DMS114 treated with DMSO at 0.1 percent for 48 hours (cell line): Measurements from ENCODE around the gene MYDGF.
"Not testable (repeated sequence)": the region's sequence is repeated elsewhere in the genome, so short reads cannot be mapped to it uniquely, and the experiment has no call there.

Source experiments
- DNase-seq: peaks from one replicate; lab custom pipeline; 2025; ENCODE audit not compliant: unreplicated experiment; lab: John Stamatoyannopoulos, UW

Gene MYDGF

DNA sequence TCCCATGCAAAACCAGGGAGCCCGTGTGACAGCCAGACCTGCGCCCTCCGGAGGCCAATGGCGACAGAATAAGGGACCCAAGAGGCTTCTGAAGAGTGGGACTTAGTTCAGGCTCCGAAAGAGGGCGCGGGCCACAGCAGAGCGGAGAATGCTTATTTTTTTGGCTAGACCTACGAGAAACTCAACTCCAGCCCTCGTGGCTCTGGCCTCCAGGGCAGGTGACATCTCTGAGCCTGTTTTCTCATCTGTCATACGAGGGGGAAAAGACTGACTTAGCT, 30.5 kb upstream of the MYDGF start:
- no peak for DNase-seq

DNA sequence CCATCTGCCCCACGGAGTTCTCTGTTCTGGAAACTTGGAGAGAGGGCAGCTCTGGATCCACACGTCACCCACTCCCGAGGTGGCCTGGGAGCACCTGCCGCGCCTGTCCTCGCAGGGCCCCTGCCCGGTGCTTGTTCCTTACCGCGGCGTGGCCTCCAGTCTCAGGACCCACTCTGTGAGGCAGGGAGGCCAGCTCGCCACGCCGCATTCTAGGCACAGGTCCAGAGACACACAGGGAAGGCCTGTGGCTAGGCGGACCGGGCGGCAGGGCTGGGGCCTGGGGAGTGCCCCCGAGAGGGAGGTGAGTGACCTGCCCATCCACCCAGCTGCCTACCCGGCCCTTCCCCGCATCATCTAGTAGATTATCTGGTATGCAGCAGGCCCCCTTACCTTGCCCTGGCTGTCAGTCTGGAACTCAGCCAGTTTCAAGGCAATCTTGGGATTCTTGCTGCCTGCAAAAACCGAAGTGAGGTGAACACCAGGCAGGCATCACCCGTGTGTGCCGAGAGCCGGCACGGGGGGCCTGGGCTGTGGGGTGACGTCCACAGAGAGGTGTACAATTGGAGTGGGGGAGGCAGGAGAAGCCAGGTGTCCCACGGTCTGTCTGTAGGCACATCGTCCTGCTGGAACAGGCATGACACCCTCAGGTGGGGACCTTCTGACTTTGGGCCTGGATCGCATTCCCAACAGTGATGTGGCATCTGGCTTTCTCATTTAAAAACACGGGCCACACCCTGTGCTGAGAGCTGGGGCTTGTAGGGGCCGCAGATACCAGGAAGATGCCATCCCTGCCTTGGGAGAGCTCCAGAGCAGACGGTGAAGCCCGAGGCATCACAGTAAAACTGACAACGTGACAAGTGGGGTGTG, 29.9 kb upstream of the MYDGF start:
- DNase-seq, result no peak

DNA sequence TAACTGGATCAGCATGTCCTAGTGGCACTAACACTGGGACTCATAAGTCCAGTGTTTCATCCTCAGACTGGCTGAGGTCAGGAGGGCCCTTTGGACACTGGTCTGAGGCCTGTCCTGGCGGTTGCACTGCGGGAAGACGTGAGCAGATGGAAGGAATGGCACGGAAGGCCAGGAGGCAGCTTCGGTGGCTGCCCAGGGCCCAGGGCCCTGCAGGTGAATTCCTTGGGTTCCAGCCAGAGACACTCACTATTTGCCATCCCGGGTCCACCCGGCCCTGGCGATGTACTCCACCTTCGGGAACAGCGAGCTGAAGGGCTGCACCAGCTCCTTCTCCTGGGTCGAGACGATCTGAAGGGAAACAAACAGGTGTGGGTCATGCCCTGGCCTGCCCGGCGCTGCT, 27.2 kb upstream of the MYDGF start:
- DNase-seq, result no peak

DNA sequence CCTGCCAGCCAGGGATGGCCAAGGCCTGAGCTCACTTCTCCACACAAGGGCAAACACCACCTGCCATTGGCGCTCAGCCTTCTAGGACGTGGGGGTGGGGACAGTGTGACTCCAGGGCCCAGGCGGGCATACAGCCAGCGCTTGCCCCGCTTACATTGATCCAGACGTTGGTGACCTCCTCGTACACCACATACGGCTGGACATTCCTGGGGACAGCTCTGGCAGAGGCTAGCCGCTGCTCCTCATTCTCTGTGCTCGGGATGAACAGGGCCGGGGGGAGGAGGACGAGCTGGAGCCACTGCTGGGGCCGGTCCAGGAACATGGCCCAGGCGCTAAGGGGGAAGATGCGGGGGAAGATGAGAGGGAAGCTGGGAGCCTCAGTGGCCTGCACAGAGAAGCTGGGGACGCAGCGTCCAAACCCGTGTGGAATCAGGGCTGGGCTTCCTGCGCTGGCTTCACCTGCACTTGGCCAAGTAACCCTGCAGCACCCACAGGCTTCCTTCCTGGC, 25.1 kb upstream of the MYDGF start:
- no peak for DNase-seq

DNA sequence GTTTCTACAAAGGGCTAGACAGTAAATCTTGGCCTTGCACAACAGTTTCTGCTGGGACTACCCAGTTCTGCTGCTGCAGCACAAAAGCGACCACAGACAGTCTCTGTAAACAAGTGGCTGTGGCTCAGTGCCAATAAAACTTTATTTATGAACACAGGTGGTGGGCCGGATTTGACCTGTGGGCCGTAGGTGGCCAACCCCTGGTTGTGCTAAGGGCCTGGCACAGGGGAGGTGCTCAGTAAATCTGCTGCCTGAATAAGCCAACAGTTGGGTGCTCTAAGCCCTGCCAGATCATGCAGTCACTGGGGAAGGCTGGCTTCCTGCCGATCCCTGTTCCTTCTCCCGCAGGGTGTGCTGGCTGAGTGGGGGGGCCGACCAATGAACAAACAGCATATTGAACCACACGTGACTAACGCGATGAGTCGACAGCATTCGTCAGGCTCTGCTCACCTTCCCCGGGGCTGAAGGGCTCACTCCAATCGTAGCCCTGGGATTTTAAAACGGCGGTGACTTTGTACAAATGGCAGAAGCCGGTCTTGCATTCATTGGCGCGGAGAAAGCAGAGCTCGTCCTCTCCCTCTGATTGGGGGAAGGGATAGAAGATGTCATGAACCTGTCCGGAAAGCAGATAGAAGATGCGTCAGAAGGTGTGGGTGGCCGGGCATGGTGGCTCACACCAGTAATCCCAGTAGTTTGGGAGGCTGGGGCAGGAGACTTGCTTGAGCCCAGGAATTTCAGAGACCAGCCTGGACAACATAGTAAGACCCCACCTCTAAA, 24.3 kb upstream of the MYDGF start:
- DNase-seq, result no peak

DNA sequence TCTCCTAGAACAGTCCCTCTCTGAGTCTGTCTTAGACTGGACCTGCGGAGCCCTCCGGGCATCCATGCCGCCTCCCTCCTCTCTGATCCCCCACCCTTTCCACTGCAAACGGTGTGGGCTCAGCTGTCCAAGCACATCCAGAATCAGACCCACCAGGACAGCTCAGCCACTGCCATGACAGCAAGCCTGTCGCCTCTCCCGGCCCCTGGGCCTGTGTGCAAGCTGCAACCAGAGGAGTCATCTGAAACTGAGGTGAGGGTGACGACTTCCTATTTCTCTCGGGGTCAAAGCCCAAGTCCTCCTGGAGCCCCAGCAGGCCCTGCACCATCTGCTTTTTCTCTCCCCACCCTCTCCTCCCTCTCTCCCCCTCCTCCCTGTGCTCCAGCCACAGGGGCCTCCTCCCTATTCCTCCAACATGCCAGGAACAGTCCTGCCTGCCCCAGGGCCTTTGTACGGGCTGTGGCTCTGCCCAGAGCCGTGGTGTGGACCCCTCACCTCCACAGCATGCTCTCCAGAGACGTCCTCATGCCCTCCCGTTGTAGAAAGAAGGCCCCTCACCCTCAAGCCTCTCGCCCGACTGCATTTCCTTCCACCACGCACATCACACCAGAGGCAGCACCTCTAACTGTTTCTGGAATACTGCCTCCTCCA, 23.5 kb upstream of the MYDGF start:
- no peak for DNase-seq

DNA sequence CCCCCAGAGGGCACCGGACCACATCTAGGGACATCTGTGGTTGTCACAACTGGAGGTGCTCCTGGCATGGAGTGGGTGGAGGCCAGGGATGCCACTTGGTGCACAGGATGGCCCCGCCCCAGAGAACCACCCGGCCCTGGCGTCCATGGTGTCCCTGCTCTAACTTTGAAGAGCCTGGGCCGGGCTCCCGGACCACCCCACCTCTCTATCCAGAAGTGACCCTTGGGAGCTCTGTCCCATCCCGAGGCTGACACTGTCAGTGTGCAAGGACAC, 22.9 kb upstream of the MYDGF start:
- DNase-seq, result no peak

DNA sequence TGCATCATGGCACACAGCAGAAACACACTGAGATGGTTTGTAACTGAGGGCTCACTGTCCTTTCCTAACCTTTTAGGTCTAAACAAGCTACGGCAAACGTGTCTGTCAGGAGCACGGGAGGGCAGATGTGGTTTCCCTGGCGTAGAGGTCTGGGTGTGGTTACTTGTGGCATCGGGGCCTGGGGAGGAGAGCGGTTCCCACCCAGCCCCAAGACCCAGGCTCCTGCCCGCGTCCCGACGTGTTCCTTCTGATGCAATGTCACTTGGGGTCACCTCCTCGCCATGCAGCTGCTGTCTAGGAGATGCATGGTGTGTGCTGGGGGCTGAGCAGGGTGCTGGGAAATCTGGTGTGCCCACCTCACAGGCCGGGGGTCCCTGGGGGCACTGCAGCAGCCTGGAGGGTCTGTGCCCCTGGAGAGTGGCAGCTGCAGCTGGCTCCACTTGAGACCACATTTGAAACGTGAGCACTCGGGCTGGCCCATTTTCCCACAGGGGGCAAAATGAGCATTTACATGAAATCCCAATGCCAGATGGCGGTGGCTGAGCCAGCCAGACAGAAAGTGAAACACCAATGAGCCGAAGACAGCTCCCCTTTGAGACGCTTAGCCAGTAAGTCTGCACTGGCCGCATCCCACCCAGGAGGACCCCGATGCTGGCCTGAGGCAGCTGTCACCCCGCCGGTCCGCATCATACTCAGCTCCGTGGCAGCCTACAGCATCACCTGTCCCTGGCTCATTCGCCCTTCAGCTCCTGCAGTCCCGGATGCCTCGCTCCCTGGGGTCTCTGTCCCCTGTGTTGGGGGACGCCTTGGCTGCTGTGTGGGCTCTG, 22.3 kb upstream of the MYDGF start:
- DNase-seq, result no peak

DNA sequence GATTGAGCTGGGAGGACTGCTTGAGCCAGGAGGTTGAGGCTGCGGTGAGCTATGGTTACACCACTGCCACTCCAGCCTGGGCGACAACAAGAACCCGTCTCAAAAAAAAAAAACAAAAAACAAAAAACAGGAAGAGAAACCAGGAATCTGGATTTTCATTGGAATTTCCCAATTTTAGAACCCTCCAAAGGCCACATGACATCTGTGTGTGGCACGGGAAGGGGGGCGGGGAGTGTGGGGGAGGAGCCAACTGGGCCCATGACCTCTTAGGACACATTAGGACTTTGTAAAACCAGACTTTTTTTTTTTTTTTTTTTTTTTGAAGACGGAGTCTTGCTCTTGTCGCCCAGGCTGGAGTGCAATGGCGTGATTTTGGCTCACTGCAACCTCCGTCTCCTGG, 21.2 kb upstream of the MYDGF start:
- no peak for DNase-seq

DNA sequence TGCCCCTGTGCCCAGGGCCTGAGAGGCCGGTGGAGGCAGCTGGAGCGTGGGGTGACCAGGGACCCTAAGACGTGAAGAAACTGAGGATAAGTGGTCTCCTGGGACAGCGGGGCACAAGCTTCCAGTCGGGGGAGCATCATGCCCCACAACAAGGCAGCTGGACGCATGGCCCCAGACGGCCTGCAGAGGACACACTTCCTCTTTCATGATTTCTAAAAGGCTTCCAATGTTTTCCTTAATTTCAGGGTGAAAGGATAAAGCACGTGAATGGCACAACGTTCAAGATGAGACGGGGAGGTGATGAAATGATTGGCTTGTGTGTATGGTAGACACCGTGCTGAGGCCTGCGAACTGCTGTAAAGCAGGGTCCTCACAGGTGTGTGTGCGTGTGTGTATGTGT, 20.2 kb upstream of the MYDGF start:
- no peak for DNase-seq

DNA sequence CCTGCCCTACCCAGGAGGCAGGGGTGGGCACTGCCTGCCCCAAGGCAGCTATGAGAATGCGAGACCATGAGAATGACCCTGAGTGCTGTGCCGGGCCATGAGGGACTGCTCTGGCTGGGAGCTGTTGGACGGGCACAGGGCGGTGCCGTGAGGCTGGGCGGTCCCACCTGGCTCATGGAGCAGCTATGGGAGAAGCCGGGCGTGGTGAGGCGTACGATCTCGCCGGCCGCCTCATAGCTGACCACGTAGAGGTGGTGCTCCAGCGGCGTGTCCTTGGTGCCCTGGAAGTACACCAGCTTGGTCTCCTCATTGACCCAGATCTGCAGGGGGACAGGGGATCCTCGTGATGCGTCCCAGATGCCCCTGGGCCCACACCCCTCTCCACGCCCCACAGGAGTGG, 19.3 kb upstream of the MYDGF start:
- DNase-seq, result no peak

DNA sequence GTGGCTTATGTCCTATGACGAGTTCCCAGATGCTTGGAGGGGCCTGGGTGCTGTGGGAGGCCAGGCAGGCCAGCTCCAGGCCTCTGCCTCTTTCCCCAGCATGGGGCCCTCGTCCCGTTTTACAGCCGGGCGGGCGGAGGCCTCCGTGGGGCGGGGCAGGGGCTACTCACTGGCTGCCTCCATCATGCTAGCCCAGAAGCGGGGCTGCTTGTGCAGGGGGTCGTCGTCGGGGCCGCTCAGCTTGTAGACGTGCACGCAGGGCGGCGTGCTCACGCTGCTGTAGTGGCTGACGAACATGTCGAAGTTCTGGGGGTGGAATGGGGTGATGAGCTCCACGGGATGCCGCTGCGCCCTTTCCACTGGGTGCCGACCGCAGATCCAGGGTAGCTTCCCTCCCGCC, 18.4 kb upstream of the MYDGF start:
- no peak for DNase-seq

DNA sequence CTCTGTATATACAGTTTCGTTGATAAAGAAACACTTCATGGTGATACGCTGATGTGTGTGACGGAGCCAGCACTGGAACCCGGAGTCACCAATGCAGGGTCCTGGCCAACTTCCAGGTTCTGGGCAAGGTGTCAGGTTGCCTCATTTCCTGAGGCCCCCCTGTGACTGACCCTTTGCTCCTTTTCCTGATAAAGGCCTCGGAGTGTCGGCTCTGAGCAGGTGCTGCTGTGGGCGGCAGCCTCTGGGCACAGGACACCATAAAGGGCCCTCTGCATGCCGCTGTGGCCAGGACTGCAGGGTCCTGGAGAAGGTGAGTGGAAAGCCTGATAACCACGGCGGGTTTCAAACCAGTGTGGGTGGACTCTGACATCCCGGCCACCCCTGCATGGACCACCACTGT, 17.3 kb upstream of the MYDGF start:
- DNase-seq, result no peak

DNA sequence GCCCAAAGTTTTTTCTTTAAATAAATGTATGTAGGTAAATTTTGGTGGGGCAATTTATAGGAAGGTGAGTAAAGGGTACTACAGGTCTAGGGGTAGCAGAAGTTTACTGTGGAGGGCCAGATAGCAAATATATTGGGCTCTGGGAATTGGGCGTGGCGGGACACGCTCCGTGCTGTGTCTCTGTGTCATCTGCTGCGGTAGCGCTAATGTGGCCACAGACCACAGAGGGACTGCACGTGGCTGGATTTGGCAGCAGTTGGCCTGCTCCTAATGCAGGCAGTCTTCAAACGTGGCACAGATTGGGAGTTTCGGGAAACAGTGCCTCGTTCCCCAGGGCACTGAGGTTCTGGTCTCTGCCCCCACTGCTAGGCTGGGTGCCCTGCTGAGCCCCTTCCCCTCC, 16.6 kb upstream of the MYDGF start:
- DNase-seq, result no peak

DNA sequence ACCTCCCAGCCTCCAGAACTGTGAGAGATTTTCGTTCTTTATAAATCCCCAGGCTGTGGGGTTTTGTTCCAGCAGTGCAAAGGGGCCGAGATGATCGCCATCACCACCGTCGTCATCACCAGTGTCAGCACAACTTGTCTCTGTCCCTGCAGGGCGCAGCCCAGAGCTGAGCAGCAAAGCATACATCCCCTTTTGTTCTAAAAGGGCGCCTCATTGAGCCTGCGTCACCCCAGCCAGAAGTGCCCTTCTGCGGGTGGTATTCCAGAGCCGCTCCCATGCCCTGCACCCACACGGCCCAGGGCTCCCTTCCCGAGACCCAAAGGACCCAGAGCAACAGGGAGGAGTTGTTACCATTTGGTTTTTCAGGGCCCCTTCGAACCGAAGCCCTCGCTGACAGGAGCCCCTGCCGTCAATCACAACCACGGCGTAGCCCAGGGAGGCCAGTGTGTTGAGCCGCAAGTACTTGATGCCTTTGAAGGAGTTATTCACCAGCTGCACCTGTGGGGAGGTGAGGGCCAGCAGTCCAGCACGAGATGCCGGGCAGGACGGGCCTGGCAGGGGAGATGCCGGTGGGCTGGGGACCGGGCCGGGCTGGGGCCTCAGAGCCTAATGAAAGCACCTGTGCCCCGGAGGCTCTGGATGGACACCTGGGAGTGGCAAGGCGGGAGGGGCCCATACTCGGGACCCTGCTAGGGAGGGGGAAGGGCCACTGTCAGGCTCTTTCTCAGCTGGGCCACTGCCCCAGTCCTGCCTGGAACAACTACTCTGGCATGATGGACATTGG, 14.4 kb upstream of the MYDGF start:
- DNase-seq, result no peak

DNA sequence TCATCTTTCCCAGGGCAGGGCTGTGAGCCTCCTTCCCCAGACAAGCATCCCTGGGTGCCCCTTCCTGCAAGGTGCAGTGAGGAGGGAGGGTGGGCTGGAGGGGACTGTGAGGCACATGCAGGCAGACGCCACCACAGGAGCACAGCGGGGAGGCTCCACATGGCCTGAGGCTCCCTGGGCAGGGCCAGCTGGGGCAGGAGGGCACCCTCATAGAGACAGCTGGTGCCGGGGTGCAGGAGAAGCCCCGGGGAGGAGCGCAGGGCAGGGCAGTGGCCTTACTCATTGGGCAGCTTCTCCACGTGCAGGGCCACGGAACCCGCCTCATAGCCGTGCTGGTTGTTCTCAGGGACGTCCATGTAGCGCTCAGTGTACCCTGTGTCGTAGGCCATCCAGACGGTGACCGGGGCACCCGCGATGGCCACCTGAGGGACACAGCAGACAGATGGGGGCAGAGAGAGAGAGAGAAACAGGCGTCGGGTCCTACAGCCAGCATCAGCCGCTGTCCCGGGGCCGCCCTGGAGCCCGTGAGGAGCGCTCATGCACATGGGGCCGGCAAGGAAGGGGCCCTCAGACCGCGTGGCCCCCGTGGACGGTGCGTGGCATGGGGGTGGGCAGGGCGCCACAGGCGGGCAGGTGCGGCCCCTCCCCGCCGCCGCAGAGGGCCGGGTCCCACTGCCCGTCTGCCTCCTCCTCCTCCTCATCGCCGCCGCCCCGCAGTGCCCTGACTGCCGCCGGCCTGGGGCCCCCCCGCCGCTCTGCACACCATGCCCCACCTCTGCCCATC, 12.5 kb upstream of the MYDGF start:
- no peak for DNase-seq

DNA sequence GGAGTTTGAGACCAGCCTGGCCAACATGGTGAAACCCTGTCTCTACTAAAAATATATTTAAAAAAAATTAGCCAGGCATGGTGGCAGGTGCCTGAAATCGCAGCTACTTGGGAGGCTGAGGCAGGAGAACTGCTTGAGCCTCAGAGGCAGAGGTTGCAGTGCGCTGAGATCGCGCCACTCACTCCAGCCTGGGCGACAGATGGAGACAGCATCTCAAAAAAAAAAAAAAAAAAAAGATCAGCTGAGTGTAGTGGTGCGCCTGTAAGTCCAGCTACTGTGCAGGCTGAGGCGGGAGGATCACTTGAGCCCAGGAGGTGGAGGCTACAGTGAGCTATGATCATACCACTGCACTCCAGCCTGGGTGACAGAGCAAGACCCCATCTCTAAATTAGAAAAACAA, 9.9 kb upstream of the MYDGF start:
- not testable (repeated sequence) for DNase-seq

DNA sequence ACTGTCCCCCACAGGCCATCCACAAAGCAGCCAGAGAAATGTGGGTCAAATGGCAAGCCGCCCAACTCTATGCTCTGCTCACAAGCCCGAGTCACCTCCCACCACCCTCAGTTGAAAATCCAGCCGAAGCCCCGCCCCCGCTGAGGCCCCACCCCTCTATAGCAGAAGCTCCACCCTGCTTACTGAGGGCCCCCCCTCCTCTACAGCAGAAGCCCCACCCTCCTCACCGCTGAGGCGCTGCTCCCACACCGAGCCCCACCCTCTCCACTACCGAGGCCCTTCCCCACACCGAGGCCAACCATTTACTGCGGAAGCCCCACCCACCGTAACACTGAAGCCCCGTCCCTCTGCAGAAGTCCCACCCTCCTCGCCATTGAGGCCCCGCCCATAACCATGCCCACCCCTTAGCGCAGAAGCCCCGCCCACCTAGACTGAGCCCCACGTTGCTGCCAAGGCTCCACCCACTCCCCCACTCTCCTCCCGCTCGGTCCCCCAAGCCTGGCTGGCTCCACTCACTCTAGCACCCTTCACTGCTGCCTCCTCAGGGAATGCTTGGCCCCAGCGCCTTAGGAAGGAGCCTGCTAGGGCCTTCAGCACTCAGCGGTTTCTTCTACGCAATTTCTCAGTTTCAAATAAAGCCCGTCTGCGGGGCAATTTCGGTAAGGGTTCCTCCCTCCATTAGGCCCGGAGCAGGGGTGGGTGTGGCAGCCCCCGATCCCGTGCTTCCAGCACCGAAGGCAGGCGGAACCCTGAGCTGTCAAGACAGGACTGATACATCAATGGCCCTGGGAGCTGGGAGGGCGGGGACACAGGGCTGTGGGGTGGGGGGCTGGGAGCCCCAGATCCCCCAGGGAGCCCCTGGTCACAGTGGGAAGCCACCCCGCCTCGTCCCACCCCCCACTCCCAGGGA, 9.0 kb upstream of the MYDGF start:
- DNase-seq, result no peak
